Activated CD8-positive, alpha-beta T cell treated with anti-CD3 and anti-CD28 coated beads, Interleukin-2, amount 10 ng/mL, durations not matched to agents 7 days and 5 days (primary cell): ENCODE data around the gene SAP30. TPM values are rescaled to one million over a fixed set of nuclear protein-coding genes. Genes with fewer than 3 reads are reported as not detected.

Experiments
- ATAC-seq: fragments of 150-1000 bp; cut with Tn5 transposase; one replicate; pipeline ENCODE4 v1.10.0; 2021; ENCODE audit warnings: moderate library complexity
- CTCF ChIA-PET: fragments of 350-600 bp; sonication (Branson Sonifier 250); formaldehyde crosslinking; loops from one replicate; lab custom pipeline; 2021; ENCODE audit warnings: antibody characterized with exemption; lab: Charles Lee
- POLR2A ChIA-PET: fragments of 350-600 bp; sonication (Branson Sonifier 250); formaldehyde crosslinking; loops from one replicate; lab custom pipeline; 2021; ENCODE audit warnings: antibody characterized with exemption; lab: Charles Lee
- DNase-seq: peaks from one replicate; pipeline ENCODE4 v3.0.0-alpha.2; 2020
- H3K27ac Mint-ChIP-seq: one replicate; pipeline ENCODE4 v1.8.0; 2021; ENCODE audit warnings: mild to moderate bottlenecking, mixed read lengths
- H3K27me3 Mint-ChIP-seq: one replicate; pipeline ENCODE4 v1.8.0; 2021; ENCODE audit warnings: low read depth, mixed read lengths
- H3K36me3 Mint-ChIP-seq: one replicate; pipeline ENCODE4 v1.8.0; 2021; ENCODE audit warnings: low read depth, mixed read lengths
- H3K4me1 Mint-ChIP-seq: one replicate; pipeline ENCODE4 v1.8.0; 2021; ENCODE audit warnings: low read depth, mixed read lengths
- H3K4me3 Mint-ChIP-seq: one replicate; pipeline ENCODE4 v1.8.0; 2021; ENCODE audit warnings: mild to moderate bottlenecking, mixed read lengths
- H3K9me3 Mint-ChIP-seq: one replicate; pipeline ENCODE4 v1.8.0; 2022; ENCODE audit warnings: mixed read lengths; ENCODE audit not compliant: insufficient read depth
- total RNA-seq, 2 experiments: library from RNA; stranded (reverse); gene quantifications; one replicate each; pipeline ENCODE4 v1.2.3, GENCODE V29; 2021

Gene SAP30
- total RNA-seq, 2 experiments from 2014 or later: 19.7 to 21.0 TPM

- H3K27ac Mint-ChIP-seq: no peak overlapping the region
- ChIA-PET CTCF (interaction anchor here (1.1 to 1.4 kb wide), 3 partner anchors 22 to 35 kb away, joined by 3 read pairs; no protein-coding TSS in a partner anchor), POLR2A (interaction anchor here (0.9 kb wide), 1 partner anchor 64 kb away, joined by 4 read pairs; the partner anchor contains the start of gene HMGB2)
- no peak overlapping the region for H3K4me3 Mint-ChIP-seq
- H3K27me3 Mint-ChIP-seq: peaks cover 7% of the 10 kb centered on the region
- H3K4me1 Mint-ChIP-seq: peaks cover 3% of the 10 kb centered on the region
- no peaks in the 10 kb centered on the region for H3K36me3 Mint-ChIP-seq
- ATAC-seq (no peak), DNase-seq (no peak)
- no peaks in the 10 kb centered on the region for H3K9me3 Mint-ChIP-seq
Observed at GRCh38 chr4:173397604-173398003, 26.9 kb downstream of the SAP30 start.

GRCh38 chr4:173398220-173398619 lies 27.5 kb downstream of the SAP30 start:
- Mint-ChIP-seq H3K4me3 (no peak overlapping the region), H3K36me3 (no peaks in the 10 kb centered on the region), H3K27me3 (peaks cover 7% of the 10 kb centered on the region), H3K27ac (no peak overlapping the region), H3K4me1 (peaks cover 3% of the 10 kb centered on the region), H3K9me3 (no peaks in the 10 kb centered on the region)
- no peak for DNase-seq
- POLR2A ChIA-PET: interaction anchor here (0.9 kb wide), 1 partner anchor 64 kb away, joined by 4 read pairs; the partner anchor contains the start of gene HMGB2
- CTCF ChIA-PET: interaction anchor here (1.3 to 1.8 kb wide), 3 partner anchors 9 to 23 kb away, joined by 3 to 5 read pairs (median 3); no protein-coding TSS in a partner anchor
- ATAC-seq: no peak

DNA sequence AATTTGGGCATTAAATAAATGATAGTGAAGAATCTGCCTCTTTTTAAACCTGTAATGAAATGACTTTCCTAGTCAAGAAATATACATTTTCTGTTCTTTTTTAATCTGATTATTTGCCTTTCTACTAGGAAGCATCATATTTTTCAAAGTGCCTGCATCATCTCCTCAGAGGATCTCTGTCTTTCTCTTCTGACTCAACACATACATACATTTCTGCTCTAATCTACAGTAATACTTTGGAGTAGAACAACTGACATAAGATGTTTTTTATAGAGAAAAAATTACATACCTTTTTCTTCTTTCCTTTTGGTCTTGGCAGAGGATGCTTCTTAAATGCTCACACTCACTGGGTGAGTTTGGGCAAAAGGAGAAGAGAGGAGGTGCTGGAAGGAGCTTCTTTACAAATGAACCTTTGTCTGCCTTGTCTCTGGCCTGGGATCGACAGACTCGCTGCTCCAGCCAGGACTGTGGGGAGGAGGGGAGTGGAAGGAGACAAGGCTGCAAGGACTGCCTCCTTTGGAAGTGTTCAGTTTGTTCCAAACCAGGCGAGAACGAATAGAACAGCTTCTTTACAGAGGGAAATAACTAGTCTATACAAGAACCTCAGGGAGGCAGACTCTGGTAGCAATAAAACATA lies 28.1 kb downstream of the SAP30 start, which contains the start of gene SCRG1:
Gene SCRG1 (minus strand): TSS at position 338 of the 637 bp plus-strand sequence. CDS start 7,702 bp downstream, outside the sequence.
- no peak for ATAC-seq
- Mint-ChIP-seq H3K4me1 (peaks cover 3% of the 10 kb centered on the region), H3K27ac (no peak within 1 kb of the TSS), H3K9me3 (no peaks in the 10 kb centered on the region), H3K27me3 (peaks cover 7% of the 10 kb centered on the region), H3K4me3 (no peak within 1 kb of the TSS), H3K36me3 (no peaks in the 10 kb centered on the region)
- no peak for DNase-seq
- ChIA-PET CTCF (interaction anchor here (1.8 kb wide), 1 partner anchor 9 kb away, joined by 5 read pairs; no protein-coding TSS in a partner anchor), POLR2A (no interaction called here)

- ATAC-seq (no peak), DNase-seq (no peak)
- ChIA-PET CTCF (interaction anchor here (1.8 to 2.2 kb wide), 2 partner anchors 10 to 99 kb away, joined by 4 to 13 read pairs; no protein-coding TSS in a partner anchor), POLR2A (no interaction called here)
- Mint-ChIP-seq H3K27ac (no peak overlapping the region), H3K4me3 (no peak overlapping the region), H3K9me3 (no peaks in the 10 kb centered on the region), H3K4me1 (peaks cover 8% of the 10 kb centered on the region), H3K36me3 (no peaks in the 10 kb centered on the region), H3K27me3 (peaks cover 4% of the 10 kb centered on the region)
Observed at GRCh38 chr4:173401063-173401462, 30.3 kb downstream of the SAP30 start.

GRCh38 chr4:173403051-173403450 lies 32.3 kb downstream of the SAP30 start:
- no peak overlapping the region for H3K4me3 Mint-ChIP-seq

GRCh38 chr4:173404296-173404865 lies 33.6 kb downstream of the SAP30 start:
- no peak overlapping the region for H3K27ac Mint-ChIP-seq
- no peak for ATAC-seq
- no peaks in the 10 kb centered on the region for H3K9me3 Mint-ChIP-seq
- no peaks in the 10 kb centered on the region for H3K36me3 Mint-ChIP-seq
- ChIA-PET CTCF (interaction anchor here (0.6 to 1.1 kb wide), 4 partner anchors 11 to 114 kb away, joined by 3 to 5 read pairs (median 3); no protein-coding TSS in a partner anchor), POLR2A (no interaction called here)
- no peak for DNase-seq
- H3K4me1 Mint-ChIP-seq: peaks cover 9% of the 10 kb centered on the region
- H3K27me3 Mint-ChIP-seq: no peaks in the 10 kb centered on the region
- H3K4me3 Mint-ChIP-seq: no peak overlapping the region

More at GRCh38 chr4:173403051-173403450, 32.3 kb downstream of the SAP30 start:
- ChIA-PET CTCF (interaction anchor here (0.9 to 2.2 kb wide), 3 partner anchors 12 to 101 kb away, joined by 3 to 13 read pairs (median 4); no protein-coding TSS in a partner anchor), POLR2A (interaction anchor here (1.5 kb wide), 1 partner anchor 75 kb away, joined by 4 read pairs; no protein-coding TSS in a partner anchor)
- Mint-ChIP-seq H3K9me3 (no peaks in the 10 kb centered on the region), H3K27ac (no peak overlapping the region), H3K4me1 (peaks cover 9% of the 10 kb centered on the region), H3K36me3 (no peaks in the 10 kb centered on the region), H3K27me3 (peaks cover 2% of the 10 kb centered on the region)
- DNase-seq (no peak), ATAC-seq (no peak)

- ChIA-PET CTCF (interaction anchor here (0.6 to 1.5 kb wide), 5 partner anchors 10 to 116 kb away, joined by 3 to 6 read pairs (median 3); no protein-coding TSS in a partner anchor), POLR2A (no interaction called here)
- Mint-ChIP-seq H3K9me3 (no peaks in the 10 kb centered on the region), H3K4me3 (no peak overlapping the region), H3K27ac (no peak overlapping the region), H3K27me3 (no peaks in the 10 kb centered on the region), H3K4me1 (peaks cover 9% of the 10 kb centered on the region), H3K36me3 (no peaks in the 10 kb centered on the region)
- no peak for DNase-seq
- no peak for ATAC-seq
Observed at GRCh38 chr4:173405840-173406606, 35.3 kb downstream of the SAP30 start.

DNA sequence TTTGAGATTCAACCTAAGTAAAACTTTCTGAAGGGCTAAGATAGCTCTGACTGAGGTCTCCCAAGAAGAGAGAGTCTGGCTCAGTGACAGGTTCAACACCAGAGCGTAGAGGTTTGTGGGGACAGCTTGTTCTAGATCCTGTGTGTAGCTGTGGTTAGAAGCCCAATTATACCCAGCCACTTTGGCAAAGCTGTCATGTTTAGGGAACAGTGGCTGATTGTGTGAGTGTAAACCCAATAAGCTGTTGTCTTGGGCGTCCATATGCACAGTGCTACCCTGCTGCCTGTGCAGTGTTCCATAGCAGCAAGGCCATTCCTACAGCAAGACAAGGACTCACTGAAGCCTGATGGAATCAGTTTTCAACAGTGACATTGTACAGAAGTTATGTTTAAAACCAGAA lies 39.3 kb downstream of the SAP30 start:
- Mint-ChIP-seq H3K27ac (no peak overlapping the region), H3K4me1 (peaks cover 6% of the 10 kb centered on the region), H3K9me3 (no peaks in the 10 kb centered on the region), H3K36me3 (no peaks in the 10 kb centered on the region), H3K4me3 (no peak overlapping the region), H3K27me3 (no peaks in the 10 kb centered on the region)
- ChIA-PET POLR2A (no interaction called here), CTCF (interaction anchor here (1.0 to 2.1 kb wide), 3 partner anchors 11 to 108 kb away, joined by 5 to 10 read pairs (median 6); no protein-coding TSS in a partner anchor)
- ATAC-seq (no peak), DNase-seq (no peak)

- H3K4me3 Mint-ChIP-seq: no peak overlapping the region
- POLR2A ChIA-PET: interaction anchor here (1.5 kb wide), 1 partner anchor 77 kb away, joined by 7 read pairs; the partner anchor contains the start of gene HMGB2
Observed at GRCh38 chr4:173411106-173411693, 40.4 kb downstream of the SAP30 start.

GRCh38 chr4:173413036-173413435 lies 42.3 kb downstream of the SAP30 start:
- peaks cover 3% of the 10 kb centered on the region for H3K27me3 Mint-ChIP-seq
- H3K9me3 Mint-ChIP-seq: no peaks in the 10 kb centered on the region
- no peaks in the 10 kb centered on the region for H3K36me3 Mint-ChIP-seq
- ChIA-PET CTCF (interaction anchor here (0.9 to 2.7 kb wide), 8 partner anchors 19 to 400 kb away, joined by 3 to 20 read pairs (median 4); no protein-coding TSS in a partner anchor), POLR2A (interaction anchor here (1.6 kb wide), 1 partner anchor 43 kb away, joined by 10 read pairs; the partner anchor contains the start of gene SAP30)
- ATAC-seq: no peak
- DNase-seq: no peak
- no peaks in the 10 kb centered on the region for H3K4me1 Mint-ChIP-seq
- H3K4me3 Mint-ChIP-seq: no peak overlapping the region
- no peak overlapping the region for H3K27ac Mint-ChIP-seq

More at GRCh38 chr4:173411106-173411693, 40.4 kb downstream of the SAP30 start:
- no peak overlapping the region for H3K27ac Mint-ChIP-seq
- CTCF ChIA-PET: interaction anchor here (1.0 to 2.1 kb wide), 5 partner anchors 10 to 109 kb away, joined by 3 to 10 read pairs (median 6); no protein-coding TSS in a partner anchor
- no peak for ATAC-seq
- no peak for DNase-seq
- H3K27me3 Mint-ChIP-seq: no peaks in the 10 kb centered on the region
- no peaks in the 10 kb centered on the region for H3K36me3 Mint-ChIP-seq
- H3K9me3 Mint-ChIP-seq: no peaks in the 10 kb centered on the region
- no peaks in the 10 kb centered on the region for H3K4me1 Mint-ChIP-seq
